GM18505 (cell line): Measurements from ENCODE around the gene RMND5B.

Experiments used
- ATAC-seq: cut with Tn5 transposase; IDR thresholded peaks from one replicate; pipeline ENCODE4 v1.9.1; 2021; ENCODE audit not compliant: unreplicated experiment
- POLR2A ChIP-seq: IDR thresholded peaks from 4 replicates; pipeline ENCODE4 v1.6.1; 2011; ENCODE audit warnings: borderline replicate concordance; ENCODE audit not compliant: insufficient read depth, insufficient read length; ENCODE audit errors: extremely low read depth

RMND5B gene

GRCh38 chr5:178107756-178108310 lies 23.0 kb upstream of the RMND5B start:
- TF ChIP-seq POLR2A, result no peak
- ATAC-seq, result no peak

DNA sequence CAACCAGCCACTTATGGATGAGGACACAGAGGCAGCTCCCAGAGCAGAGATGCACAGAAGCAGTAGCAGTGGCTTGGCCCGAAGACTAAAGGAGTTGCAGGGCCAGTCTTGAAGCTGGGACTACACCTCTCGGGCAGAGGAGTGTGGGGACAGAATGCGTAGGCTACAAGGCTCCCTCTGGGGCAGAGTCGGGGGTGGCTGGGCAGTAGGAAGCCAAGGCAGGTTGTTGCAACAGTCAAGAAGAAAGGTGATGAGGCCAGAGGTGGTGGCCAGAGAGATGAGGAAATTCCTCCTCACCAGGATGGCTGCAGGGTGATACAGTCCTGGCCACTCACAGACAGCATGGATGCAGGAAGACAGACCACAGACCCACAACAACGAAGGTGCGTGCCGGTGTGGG lies 22.4 kb upstream of the RMND5B start:
- ATAC-seq, result no peak
- TF ChIP-seq POLR2A, result no peak

GRCh38 chr5:178108966-178109365 lies 21.8 kb upstream of the RMND5B start:
- ATAC-seq, result no peak
- TF ChIP-seq POLR2A, result no peak

GRCh38 chr5:178110511-178110910 lies 20.3 kb upstream of the RMND5B start:
- TF ChIP-seq POLR2A, result no peak
- ATAC-seq, result no peak

- no peak for ATAC-seq
- TF ChIP-seq POLR2A, result no peak
Observed at GRCh38 chr5:178111925-178112324, 18.9 kb upstream of the RMND5B start.

GRCh38 chr5:178112545-178112944 lies 18.3 kb upstream of the RMND5B start:
- no peak for ATAC-seq

GRCh38 chr5:178113141-178113787 lies 17.6 kb upstream of the RMND5B start, which contains the start of gene N4BP3:
Gene N4BP3, plus strand, starts transcription at chr5:178113532. Its CDS starts 6,052 bp downstream, at chr5:178119584.
- peak; percentile 49 for TF ChIP-seq POLR2A
- peak; percentile 65 for ATAC-seq

More at GRCh38 chr5:178112545-178112944, 18.3 kb upstream of the RMND5B start:
- no peak for TF ChIP-seq POLR2A

GRCh38 chr5:178113841-178114324 lies 16.9 kb upstream of the RMND5B start:
- no peak for ATAC-seq
- TF ChIP-seq POLR2A, result no peak

- ATAC-seq, result no peak
- peak; percentile 28 for TF ChIP-seq POLR2A
Observed at GRCh38 chr5:178114325-178115135, 16.3 kb upstream of the RMND5B start.

DNA sequence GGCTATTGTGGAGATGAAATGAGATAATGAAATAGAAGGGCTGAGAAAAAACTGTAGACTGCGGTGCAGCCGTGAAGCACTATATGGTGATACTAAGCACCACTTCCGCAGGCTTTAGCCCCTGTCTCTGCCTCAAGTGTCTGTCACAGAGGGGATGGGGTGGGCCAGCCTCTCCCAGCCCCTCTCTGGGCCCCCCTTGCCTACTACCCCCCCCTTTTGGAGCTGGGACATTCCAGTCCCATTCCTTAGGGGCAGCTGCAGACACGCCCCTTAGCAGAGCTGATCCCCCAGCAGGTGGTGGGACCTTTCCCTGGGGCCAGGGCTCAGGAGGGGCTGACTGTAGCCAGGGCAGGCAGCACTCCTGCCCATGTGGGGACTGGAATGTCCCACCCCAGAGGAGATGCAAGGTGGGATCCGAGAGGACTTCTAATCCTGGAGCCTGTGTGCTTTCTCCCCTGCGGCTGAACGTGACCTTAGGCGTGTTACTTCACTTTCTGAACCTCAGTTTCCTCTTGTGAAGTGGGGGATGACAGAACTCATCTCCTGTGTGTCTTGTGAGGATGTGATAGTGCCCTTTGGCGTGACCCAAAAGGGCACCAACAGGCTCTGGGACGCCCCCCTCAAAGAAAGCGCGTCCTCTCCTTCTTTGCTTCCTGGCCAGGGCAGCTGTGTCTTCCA lies 15.5 kb upstream of the RMND5B start:
- ATAC-seq, result no peak
- peak; percentile 15 for TF ChIP-seq POLR2A

DNA sequence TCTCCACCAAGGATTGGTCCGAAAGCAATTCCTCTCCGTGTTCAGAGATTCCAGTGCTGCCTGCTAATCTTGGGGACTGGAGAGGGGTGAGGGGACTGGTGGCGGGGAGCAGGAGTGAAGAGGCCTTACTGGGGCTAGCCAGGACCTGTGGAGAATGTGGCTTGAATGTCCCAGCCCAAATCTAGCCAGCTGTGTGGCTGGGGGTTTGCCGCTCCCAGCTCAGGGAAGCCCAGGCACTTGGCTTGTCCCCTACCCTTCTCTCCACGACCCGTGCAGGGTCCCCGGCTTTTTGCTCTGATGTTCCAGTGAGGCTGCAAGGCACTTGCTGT lies 15.0 kb upstream of the RMND5B start:
- TF ChIP-seq POLR2A, result no peak
- ATAC-seq, result no peak

DNA sequence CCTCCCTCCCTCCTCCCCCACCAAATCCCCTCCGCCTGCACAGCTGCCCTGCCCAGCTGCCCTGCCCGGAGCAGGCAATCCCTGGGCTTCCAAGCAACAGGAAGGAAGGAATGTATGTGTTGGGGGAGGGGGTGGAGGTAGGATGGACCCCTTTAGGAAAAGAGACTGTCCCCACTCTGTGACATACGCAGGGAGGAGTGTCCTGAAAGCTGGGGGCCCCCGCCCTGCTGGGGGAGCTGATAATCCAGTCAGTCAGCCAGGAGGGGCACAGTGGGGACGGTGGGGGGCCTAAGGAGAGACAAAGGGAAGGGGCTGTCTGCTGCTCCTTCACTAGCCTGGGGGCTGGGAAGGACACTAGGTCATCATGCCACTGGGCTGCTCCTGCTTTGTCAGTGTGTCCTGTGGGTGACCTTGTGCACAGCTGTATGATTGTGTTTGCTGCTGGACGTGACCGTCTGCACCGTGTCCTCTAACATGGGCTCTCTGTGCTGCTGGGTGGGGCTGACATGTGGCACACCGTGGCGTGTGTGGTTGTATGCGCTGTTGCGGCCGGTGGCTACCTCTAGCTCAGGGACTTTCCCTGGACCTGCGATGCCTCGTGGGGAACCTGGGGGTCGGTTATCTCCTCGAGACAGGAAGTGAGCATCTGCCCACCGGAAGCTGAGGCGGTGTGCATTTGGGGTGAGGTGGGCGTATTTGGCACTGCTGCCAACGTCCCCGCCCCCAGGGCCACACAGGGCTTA lies 14.5 kb upstream of the RMND5B start:
- ATAC-seq, result peak; percentile 26
- peak; percentile 53 for TF ChIP-seq POLR2A
